ENCODE results near the gene SORCS2.

DNA sequence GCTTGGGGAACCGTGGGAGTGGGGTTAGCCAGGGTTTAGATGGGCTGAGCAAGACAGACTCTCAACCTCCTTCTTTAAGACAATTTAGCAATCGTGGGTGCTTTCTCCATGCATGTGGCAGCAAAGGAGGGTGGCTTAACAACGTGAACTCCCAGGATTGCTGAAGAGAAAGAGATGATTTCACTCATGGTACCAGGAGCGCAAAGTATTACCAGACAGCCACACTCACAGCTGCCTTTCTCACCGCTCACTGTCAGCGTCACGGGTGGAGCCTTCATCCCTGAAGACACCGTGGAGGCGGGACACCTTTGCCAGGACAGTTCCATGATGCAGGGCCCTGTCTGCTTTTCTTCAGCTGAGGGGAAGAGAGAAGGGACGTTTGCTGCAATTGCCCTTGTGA is 454.8 kb downstream of the SORCS2 start:
- TF ChIP-seq YY1 (IDR thresholded peaks at IDR 0.05; ENCODE audit: insufficient read depth, insufficient read length) (no peak), ZNF274 (IDR thresholded peaks at IDR 0.05; ENCODE audit: low read depth, low read length) (no peak), SUZ12 (IDR thresholded peaks at IDR 0.05; ENCODE audit: extremely low read depth, insufficient read depth, insufficient read length) (no peak)
